ENCODE measurements around the gene UNC45A. TPM values are rescaled to one million over a fixed set of nuclear protein-coding genes. Genes with fewer than 3 reads are reported as not detected.
"Not testable (repeated sequence)": the region's sequence is repeated elsewhere in the genome, so short reads cannot be mapped to it uniquely, and the experiment has no call there.

Gene UNC45A
- total RNA-seq, 1 donor, result 14.4 TPM

GRCh38 chr15:90922712-90923322 lies 12.3 kb upstream of the UNC45A start:
- H3K4me3 ChIP-seq (ENCODE audit: low read length); H3K9me3 ChIP-seq (ENCODE audit: low read depth, low read length): not testable (repeated sequence)

GRCh38 chr15:90924375-90924774 lies 10.7 kb upstream of the UNC45A start:
- no peaks in the 10 kb centered on the region for H3K27me3 ChIP-seq (ENCODE audit: insufficient read depth, low read length)
- H3K4me3 ChIP-seq (ENCODE audit: low read length), result no peak overlapping the region
- H3K4me1 ChIP-seq (ENCODE audit: insufficient read depth, low read length), result peaks cover 16% of the 10 kb centered on the region
- H3K9me3 ChIP-seq (ENCODE audit: low read depth, low read length), result no peaks in the 10 kb centered on the region

More at GRCh38 chr15:90922712-90923322, 12.3 kb upstream of the UNC45A start:
- not testable (repeated sequence) for H3K27me3 ChIP-seq (ENCODE audit: insufficient read depth, low read length); H3K4me1 ChIP-seq (ENCODE audit: insufficient read depth, low read length)

GRCh38 chr15:90926766-90927165 lies 8.3 kb upstream of the UNC45A start:
- not testable (repeated sequence) for H3K27me3 ChIP-seq (ENCODE audit: insufficient read depth, low read length); H3K4me3 ChIP-seq (ENCODE audit: low read length); H3K9me3 ChIP-seq (ENCODE audit: low read depth, low read length)
- H3K4me1 ChIP-seq (ENCODE audit: insufficient read depth, low read length), result peaks cover 37% of the 10 kb centered on the region

GRCh38 chr15:90928106-90928505 lies 7.0 kb upstream of the UNC45A start:
- H3K9me3 ChIP-seq (ENCODE audit: low read depth, low read length); H3K4me3 ChIP-seq (ENCODE audit: low read length): not testable (repeated sequence)
- peaks cover 47% of the 10 kb centered on the region for H3K4me1 ChIP-seq (ENCODE audit: insufficient read depth, low read length)

GRCh38 chr15:90929246-90930019 lies 5.7 kb upstream of the UNC45A start:
- Histone ChIP-seq H3K4me1 (ENCODE audit: insufficient read depth, low read length) (peaks cover 56% of the 10 kb centered on the region), H3K4me3 (ENCODE audit: low read length) (peak overlapping the region; percentile 68), H3K9me3 (ENCODE audit: low read depth, low read length) (no peaks in the 10 kb centered on the region), H3K27me3 (ENCODE audit: insufficient read depth, low read length) (no peaks in the 10 kb centered on the region)

More at GRCh38 chr15:90928106-90928505, 7.0 kb upstream of the UNC45A start:
- not testable (repeated sequence) for H3K27me3 ChIP-seq (ENCODE audit: insufficient read depth, low read length)

- no peaks in the 10 kb centered on the region for H3K27me3 ChIP-seq (ENCODE audit: insufficient read depth, low read length)
- H3K4me1 ChIP-seq (ENCODE audit: insufficient read depth, low read length), result peaks cover 68% of the 10 kb centered on the region
- H3K4me3 ChIP-seq (ENCODE audit: low read length), result peak overlapping the region; percentile 68
- no peaks in the 10 kb centered on the region for H3K9me3 ChIP-seq (ENCODE audit: low read depth, low read length)
These were observed 4.1 kb upstream of the UNC45A start for GRCh38 chr15:90930861-90931574.

GRCh38 chr15:90931575-90931827 lies 3.6 kb upstream of the UNC45A start:
- Histone ChIP-seq H3K4me1 (ENCODE audit: insufficient read depth, low read length) (peaks cover 73% of the 10 kb centered on the region), H3K4me3 (ENCODE audit: low read length) (peak overlapping the region; percentile 67), H3K9me3 (ENCODE audit: low read depth, low read length) (no peaks in the 10 kb centered on the region), H3K27me3 (ENCODE audit: insufficient read depth, low read length) (no peaks in the 10 kb centered on the region)

GRCh38 chr15:90931828-90932659 lies 3.0 kb upstream of the UNC45A start, which contains the start of gene HDDC3:
Gene HDDC3, minus strand, starts transcription at chr15:90932549. Its CDS starts 9 bp downstream, at chr15:90932540.
- no peaks in the 10 kb centered on the region for H3K9me3 ChIP-seq (ENCODE audit: low read depth, low read length)
- H3K4me3 ChIP-seq (ENCODE audit: low read length), result peak within 1 kb of the TSS; percentile 67
- peaks cover 75% of the 10 kb centered on the region for H3K4me1 ChIP-seq (ENCODE audit: insufficient read depth, low read length)
- no peaks in the 10 kb centered on the region for H3K27me3 ChIP-seq (ENCODE audit: insufficient read depth, low read length)

GRCh38 chr15:90932660-90932991 lies 2.5 kb upstream of the UNC45A start:
- H3K4me3 ChIP-seq (ENCODE audit: low read length), result peak overlapping the region; percentile 67
- no peaks in the 10 kb centered on the region for H3K9me3 ChIP-seq (ENCODE audit: low read depth, low read length)
- no peaks in the 10 kb centered on the region for H3K27me3 ChIP-seq (ENCODE audit: insufficient read depth, low read length)
- peaks cover 75% of the 10 kb centered on the region for H3K4me1 ChIP-seq (ENCODE audit: insufficient read depth, low read length)

GRCh38 chr15:90933301-90933700 lies 1.8 kb upstream of the UNC45A start:
- Histone ChIP-seq H3K4me3 (ENCODE audit: low read length) (no peak overlapping the region), H3K4me1 (ENCODE audit: insufficient read depth, low read length) (peaks cover 69% of the 10 kb centered on the region), H3K9me3 (ENCODE audit: low read depth, low read length) (no peaks in the 10 kb centered on the region), H3K27me3 (ENCODE audit: insufficient read depth, low read length) (no peaks in the 10 kb centered on the region)

- Histone ChIP-seq H3K4me1 (ENCODE audit: insufficient read depth, low read length) (peaks cover 58% of the 10 kb centered on the region), H3K9me3 (ENCODE audit: low read depth, low read length) (no peaks in the 10 kb centered on the region), H3K27me3 (ENCODE audit: insufficient read depth, low read length) (no peaks in the 10 kb centered on the region), H3K4me3 (ENCODE audit: low read length) (peak overlapping the region; percentile 63)
These were observed 683 bp upstream of the UNC45A start for GRCh38 chr15:90934256-90934948.

- Histone ChIP-seq H3K4me1 (ENCODE audit: insufficient read depth, low read length) (peaks cover 38% of the 10 kb centered on the region), H3K27me3 (ENCODE audit: insufficient read depth, low read length) (no peaks in the 10 kb centered on the region), H3K4me3 (ENCODE audit: low read length) (no peak overlapping the region), H3K9me3 (ENCODE audit: low read depth, low read length) (no peaks in the 10 kb centered on the region)
These were observed 1.7 kb downstream of the UNC45A start for GRCh38 chr15:90936823-90937222.

- H3K9me3 ChIP-seq (ENCODE audit: low read depth, low read length), result no peaks in the 10 kb centered on the region
- no peaks in the 10 kb centered on the region for H3K27me3 ChIP-seq (ENCODE audit: insufficient read depth, low read length)
- H3K4me1 ChIP-seq (ENCODE audit: insufficient read depth, low read length), result peaks cover 27% of the 10 kb centered on the region
- H3K4me3 ChIP-seq (ENCODE audit: low read length), result no peak overlapping the region
These were observed 3.2 kb downstream of the UNC45A start for GRCh38 chr15:90938261-90938660.

GRCh38 chr15:90939756-90940155 lies 4.7 kb downstream of the UNC45A start:
- Histone ChIP-seq H3K9me3 (ENCODE audit: low read depth, low read length) (no peaks in the 10 kb centered on the region), H3K4me1 (ENCODE audit: insufficient read depth, low read length) (peaks cover 15% of the 10 kb centered on the region), H3K4me3 (ENCODE audit: low read length) (no peak overlapping the region), H3K27me3 (ENCODE audit: insufficient read depth, low read length) (no peaks in the 10 kb centered on the region)
